Keratinocyte (primary cell): ENCODE measurements around the gene TEP1. TPM values are rescaled to one million over a fixed set of nuclear protein-coding genes. Genes with fewer than 3 reads are reported as not detected.

Experiments
- DNase-seq: peaks from one replicate; pipeline ENCODE4 v3.0.0-alpha.2; 2011; ENCODE audit warnings: low read depth, missing footprints, low spot score
- FAIRE-seq: peaks from 2 replicates; lab custom pipeline; 2011; peaks lifted over from hg19 to GRCh38; lab: Jason Lieb, UNC
- H2AFZ ChIP-seq: 2 replicates; pipeline ENCODE4 v1.6.0; 2012; ENCODE audit warnings: low read length, control low read depth, inconsistent platforms; ENCODE audit not compliant: control insufficient read depth
- H3K27ac ChIP-seq: 2 replicates; pipeline ENCODE4 v1.5.1; 2011; ENCODE audit warnings: low read length; ENCODE audit not compliant: control insufficient read depth, insufficient read depth
- H3K27me3 ChIP-seq: 3 replicates; pipeline ENCODE4 v1.6.0; 2011; ENCODE audit warnings: low read length; ENCODE audit not compliant: control insufficient read depth, insufficient read depth; ENCODE audit errors: extremely low read depth
- H3K36me3 ChIP-seq, 2 experiments: 2 replicates in 1 of 2; 3 replicates in 1 of 2; pipeline ENCODE4 v1.5.1; 2011; ENCODE audit warnings: low read length in 2 of 2, mild to moderate bottlenecking in 1 of 2; ENCODE audit not compliant: control insufficient read depth in 2 of 2, insufficient read depth in 2 of 2; ENCODE audit errors: extremely low read depth in 1 of 2
- H3K4me1 ChIP-seq: 3 replicates; pipeline ENCODE4 v1.5.1; 2011; ENCODE audit warnings: low read length; ENCODE audit not compliant: control insufficient read depth, insufficient read depth; ENCODE audit errors: extremely low read depth
- H3K4me2 ChIP-seq: 3 replicates; pipeline ENCODE4 v1.6.0; 2011; ENCODE audit warnings: low read depth, low read length; ENCODE audit not compliant: control insufficient read depth, insufficient read depth; ENCODE audit errors: extremely low read depth
- H3K4me3 ChIP-seq, 3 experiments: fragments of 200-600 bp in 1 of 3; sonication (generic) in 1 of 3; 2 replicates in 2 of 3; 3 replicates in 1 of 3; pipeline ENCODE4 v1.5.1; 2011 to 2016; ENCODE audit warnings: low read length in 3 of 3, mild to moderate bottlenecking in 3 of 3, control low read depth in 2 of 3, inconsistent platforms in 1 of 3, low read depth in 1 of 3, mixed read lengths in 1 of 3, mixed run types in 1 of 3, moderate library complexity in 1 of 3; ENCODE audit not compliant: control insufficient read depth in 2 of 3, insufficient read depth in 2 of 3; ENCODE audit errors: extremely low read depth in 1 of 3
- H3K79me2 ChIP-seq: 2 replicates; pipeline ENCODE4 v1.6.0; 2012; ENCODE audit warnings: low read length; ENCODE audit not compliant: control insufficient read depth, insufficient read depth
- H3K9ac ChIP-seq: 3 replicates; pipeline ENCODE4 v1.6.0; 2011; ENCODE audit warnings: low read length; ENCODE audit not compliant: control insufficient read depth, insufficient read depth; ENCODE audit errors: extremely low read depth
- H3K9me1 ChIP-seq: 3 replicates; pipeline ENCODE4 v1.6.0; 2011; ENCODE audit warnings: low read length; ENCODE audit not compliant: control insufficient read depth, insufficient read depth; ENCODE audit errors: extremely low read depth
- H3K9me3 ChIP-seq: 2 replicates; pipeline ENCODE4 v1.5.1; 2012; ENCODE audit warnings: low read depth, low read length; ENCODE audit not compliant: control insufficient read depth
- H4K20me1 ChIP-seq: 3 replicates; pipeline ENCODE4 v1.6.0; 2011; ENCODE audit warnings: low read length; ENCODE audit not compliant: control insufficient read depth, insufficient read depth; ENCODE audit errors: extremely low read depth
- EZH2 ChIP-seq: IDR thresholded peaks from one replicate; pipeline ENCODE4 v1.6.1; 2012; ENCODE audit warnings: inconsistent platforms, mild to moderate bottlenecking, low read length, moderate library complexity
- dilution Hi-C: fragments of 300-500 bp; cut with MboI; formaldehyde crosslinking; loops from one replicate; pipeline ENCODE4 v1.7.0; 2020; ENCODE audit warnings: low sequenced_read_pairs; ENCODE audit not compliant: extremely low pct_ligation_motif_present
- polyA plus RNA-seq, 5 experiments: library from polyadenylated mRNA; depleted of rRNA in 3 of 5; stranded (reverse) in 3 of 5; stranded (forward) in 1 of 5; unstranded in 1 of 5; fragments of >200 nt; gene quantifications; 1 replicate in 1 of 5; 2 replicates in 3 of 5; 3 replicates in 1 of 5; pipeline versions ENCODE4 v1.2.1 to v1.2.3, GENCODE V29; 2011 to 2012; ENCODE audit warnings: missing spikeins in 2 of 5, low read depth in 1 of 5, low replicate concordance in 1 of 5
- TF ChIP-seq, protein P1 (sequence below), 3 experiments: IDR thresholded peaks in 1 of 3; conservative IDR thresholded peaks in 1 of 3; optimal IDR thresholded peaks in 1 of 3; 2 replicates in 2 of 3; 3 replicates in 1 of 3; pipeline versions ENCODE3 to v1.5.1; 2011; ENCODE audit warnings: low read length in 3 of 3, mild to moderate bottlenecking in 3 of 3, moderate library complexity in 2 of 3, control low read depth in 1 of 3, inconsistent platforms in 1 of 3; ENCODE audit not compliant: insufficient read depth in 2 of 3; ENCODE audit errors: extremely low read depth in 1 of 3

Gene TEP1
- polyA plus RNA-seq, 1 donor (not counting 4 experiments of a cell fraction or from before 2014, with no cell fraction given): 16.6 TPM

DNA sequence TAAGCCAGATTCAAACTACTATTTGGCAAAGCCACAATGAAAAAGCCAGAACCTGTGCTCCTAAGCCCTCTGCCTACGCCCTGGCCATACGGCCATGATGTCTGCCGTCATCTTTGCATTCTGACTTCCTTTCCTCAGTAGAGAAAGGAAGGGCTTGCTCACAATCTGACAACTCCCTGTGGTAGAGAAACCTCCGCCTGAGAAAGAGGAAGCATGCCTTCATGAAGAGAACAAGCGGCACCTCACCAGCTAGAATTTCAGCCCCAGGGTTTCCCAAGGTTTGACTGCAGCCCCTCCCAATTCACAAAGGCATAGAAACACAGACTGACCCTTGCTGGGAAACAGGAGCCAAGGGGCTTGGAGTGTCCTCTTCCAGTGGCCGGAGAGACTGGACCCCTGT is 25.7 kb downstream of the TEP1 start:
- H3K79me2 ChIP-seq: no peaks in the 10 kb centered on the region
- no peak for TF ChIP-seq EZH2
- TF ChIP-seq, protein P1, sequence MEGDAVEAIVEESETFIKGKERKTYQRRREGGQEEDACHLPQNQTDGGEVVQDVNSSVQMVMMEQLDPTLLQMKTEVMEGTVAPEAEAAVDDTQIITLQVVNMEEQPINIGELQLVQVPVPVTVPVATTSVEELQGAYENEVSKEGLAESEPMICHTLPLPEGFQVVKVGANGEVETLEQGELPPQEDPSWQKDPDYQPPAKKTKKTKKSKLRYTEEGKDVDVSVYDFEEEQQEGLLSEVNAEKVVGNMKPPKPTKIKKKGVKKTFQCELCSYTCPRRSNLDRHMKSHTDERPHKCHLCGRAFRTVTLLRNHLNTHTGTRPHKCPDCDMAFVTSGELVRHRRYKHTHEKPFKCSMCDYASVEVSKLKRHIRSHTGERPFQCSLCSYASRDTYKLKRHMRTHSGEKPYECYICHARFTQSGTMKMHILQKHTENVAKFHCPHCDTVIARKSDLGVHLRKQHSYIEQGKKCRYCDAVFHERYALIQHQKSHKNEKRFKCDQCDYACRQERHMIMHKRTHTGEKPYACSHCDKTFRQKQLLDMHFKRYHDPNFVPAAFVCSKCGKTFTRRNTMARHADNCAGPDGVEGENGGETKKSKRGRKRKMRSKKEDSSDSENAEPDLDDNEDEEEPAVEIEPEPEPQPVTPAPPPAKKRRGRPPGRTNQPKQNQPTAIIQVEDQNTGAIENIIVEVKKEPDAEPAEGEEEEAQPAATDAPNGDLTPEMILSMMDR (optimal IDR thresholded peaks at IDR 0.05 in 1 of 3, IDR thresholded peaks at IDR 0.05 in 1 of 3, conservative IDR thresholded peaks at IDR 0.05 in 1 of 3; ENCODE audit: extremely low read depth in 1 of 3, insufficient read depth in 2 of 3, low read length in 3 of 3): no peak
- DNase-seq: no peak
- H3K9ac ChIP-seq: no peak overlapping the region
- no peaks in the 10 kb centered on the region for H3K9me1 ChIP-seq
- H3K36me3 ChIP-seq: peaks cover 35 to 58% of the 10 kb centered on the region in 2 experiments
- no peak overlapping the region for H3K4me3 ChIP-seq
- H3K4me1 ChIP-seq: no peaks in the 10 kb centered on the region
- H3K27me3 ChIP-seq: no peaks in the 10 kb centered on the region
- H3K4me2 ChIP-seq: no peak overlapping the region
- H4K20me1 ChIP-seq: no peaks in the 10 kb centered on the region
- FAIRE-seq: no peak
- H2AFZ ChIP-seq: no peak overlapping the region
- dilution Hi-C loops: no loop called here
- no peak overlapping the region for H3K27ac ChIP-seq
- no peaks in the 10 kb centered on the region for H3K9me3 ChIP-seq

DNA sequence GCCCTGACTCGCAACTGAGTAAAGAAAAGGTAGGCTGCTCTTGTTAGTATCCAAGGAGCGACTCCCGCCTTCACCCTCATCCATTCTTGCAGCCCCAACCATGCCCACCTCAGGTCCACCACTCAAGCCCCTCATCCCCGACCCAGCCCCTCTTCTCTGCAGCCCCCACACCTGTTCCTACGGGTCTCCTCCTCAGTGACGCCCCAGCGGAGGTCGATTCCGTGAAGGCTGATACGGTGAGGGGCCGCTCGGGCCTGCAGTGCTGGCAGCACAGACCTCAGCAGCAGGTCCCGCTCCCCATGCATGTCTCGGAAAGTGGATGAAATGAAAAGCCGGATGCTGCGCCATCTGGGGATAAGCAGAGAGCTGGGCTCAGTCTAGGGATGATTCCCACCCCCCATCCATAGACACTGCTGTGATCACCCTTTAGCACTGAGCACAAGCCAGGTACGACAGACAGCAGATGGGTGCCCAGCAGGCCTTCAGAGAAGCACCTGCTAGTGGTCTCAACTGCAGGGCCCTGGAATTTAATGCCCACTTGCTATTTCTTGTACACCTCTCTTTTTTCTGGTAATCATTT is 26.9 kb downstream of the TEP1 start:
- Histone ChIP-seq H2AFZ (no peak overlapping the region), H3K4me1 (no peaks in the 10 kb centered on the region), H3K9me1 (no peaks in the 10 kb centered on the region), H3K9me3 (no peaks in the 10 kb centered on the region), H3K27ac (no peak overlapping the region), H3K9ac (no peak overlapping the region), H3K36me3 (peaks cover 28 to 64% of the 10 kb centered on the region in 2 experiments), H3K4me3 (no peak overlapping the region), H3K27me3 (no peaks in the 10 kb centered on the region), H3K79me2 (no peaks in the 10 kb centered on the region), H4K20me1 (no peaks in the 10 kb centered on the region), H3K4me2 (no peak overlapping the region)
- dilution Hi-C loops: no loop called here
- TF ChIP-seq, protein P1 (optimal IDR thresholded peaks at IDR 0.05 in 1 of 3, IDR thresholded peaks at IDR 0.05 in 1 of 3, conservative IDR thresholded peaks at IDR 0.05 in 1 of 3; ENCODE audit: extremely low read depth in 1 of 3, insufficient read depth in 2 of 3, low read length in 3 of 3): no peak
- TF ChIP-seq EZH2: no peak
- DNase-seq (no peak), FAIRE-seq (no peak)
